Brain microvascular endothelial cell (primary cell): ENCODE results near the gene AREG.

Experiments used
- DNase-seq: peaks from one replicate; pipeline ENCODE4 v3.0.0-alpha.2; 2020
- H3K27ac ChIP-seq: fragments of 250-450 bp; sonication (Bioruptor Pico); 2 replicates; pipeline ENCODE4 v1.5.1; 2020; ENCODE audit warnings: mild to moderate bottlenecking, moderate library complexity
- H3K27me3 ChIP-seq: fragments of 250-450 bp; sonication (Bioruptor Pico); replicated peaks from 2 replicates; pipeline ENCODE4 v1.5.1; 2020; ENCODE audit warnings: mild to moderate bottlenecking
- H3K36me3 ChIP-seq: fragments of 250-450 bp; sonication (Bioruptor Pico); replicated peaks from 2 replicates; pipeline ENCODE4 v1.5.1; 2020; ENCODE audit warnings: mild to moderate bottlenecking
- H3K4me3 ChIP-seq: 2 replicates; pipeline ENCODE4 v1.5.1; 2011; ENCODE audit warnings: low read depth, mild to moderate bottlenecking, control low read depth, low read length, moderate library complexity
- in situ Hi-C: cut with HindIII; loops from 2 replicates; pipeline ENCODE4 v1.10.0; 2017; ENCODE audit warnings: low sequenced_read_pairs, low pct_ligation_motif_present
- TF ChIP-seq, protein P1 (sequence below): IDR thresholded peaks from 2 replicates; pipeline ENCODE4 v1.5.1; 2011; ENCODE audit warnings: low read depth, mild to moderate bottlenecking, moderate library complexity, low read length, control low read depth, inconsistent platforms; ENCODE audit errors: missing control alignments

Gene AREG

DNA sequence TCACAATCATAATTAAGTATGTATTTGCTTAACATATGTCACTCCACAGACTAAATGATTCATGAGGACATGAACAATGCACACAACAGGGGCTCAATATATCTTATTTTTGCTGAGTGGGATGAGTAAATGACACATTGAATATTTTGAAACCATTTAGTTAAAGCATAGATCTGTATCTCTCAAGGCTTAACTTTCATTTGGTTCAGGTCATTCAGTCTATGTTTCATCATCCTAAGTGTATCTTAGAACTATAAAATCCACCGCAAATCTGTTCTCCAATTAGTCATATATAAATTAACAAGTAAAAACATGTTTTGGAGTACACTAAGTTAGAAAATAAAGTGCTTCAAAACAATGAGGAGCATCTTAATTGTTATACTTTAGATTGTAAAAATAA, 45.8 kb downstream of the AREG start:
- H3K36me3 ChIP-seq, result no peaks in the 10 kb centered on the region
- no peaks in the 10 kb centered on the region for H3K27me3 ChIP-seq
- no peak for DNase-seq
- TF ChIP-seq, protein P1, sequence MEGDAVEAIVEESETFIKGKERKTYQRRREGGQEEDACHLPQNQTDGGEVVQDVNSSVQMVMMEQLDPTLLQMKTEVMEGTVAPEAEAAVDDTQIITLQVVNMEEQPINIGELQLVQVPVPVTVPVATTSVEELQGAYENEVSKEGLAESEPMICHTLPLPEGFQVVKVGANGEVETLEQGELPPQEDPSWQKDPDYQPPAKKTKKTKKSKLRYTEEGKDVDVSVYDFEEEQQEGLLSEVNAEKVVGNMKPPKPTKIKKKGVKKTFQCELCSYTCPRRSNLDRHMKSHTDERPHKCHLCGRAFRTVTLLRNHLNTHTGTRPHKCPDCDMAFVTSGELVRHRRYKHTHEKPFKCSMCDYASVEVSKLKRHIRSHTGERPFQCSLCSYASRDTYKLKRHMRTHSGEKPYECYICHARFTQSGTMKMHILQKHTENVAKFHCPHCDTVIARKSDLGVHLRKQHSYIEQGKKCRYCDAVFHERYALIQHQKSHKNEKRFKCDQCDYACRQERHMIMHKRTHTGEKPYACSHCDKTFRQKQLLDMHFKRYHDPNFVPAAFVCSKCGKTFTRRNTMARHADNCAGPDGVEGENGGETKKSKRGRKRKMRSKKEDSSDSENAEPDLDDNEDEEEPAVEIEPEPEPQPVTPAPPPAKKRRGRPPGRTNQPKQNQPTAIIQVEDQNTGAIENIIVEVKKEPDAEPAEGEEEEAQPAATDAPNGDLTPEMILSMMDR, result no peak
- in situ Hi-C loops, result no loop called here
- H3K27ac ChIP-seq, result no peak overlapping the region
- H3K4me3 ChIP-seq, result no peak overlapping the region

DNA sequence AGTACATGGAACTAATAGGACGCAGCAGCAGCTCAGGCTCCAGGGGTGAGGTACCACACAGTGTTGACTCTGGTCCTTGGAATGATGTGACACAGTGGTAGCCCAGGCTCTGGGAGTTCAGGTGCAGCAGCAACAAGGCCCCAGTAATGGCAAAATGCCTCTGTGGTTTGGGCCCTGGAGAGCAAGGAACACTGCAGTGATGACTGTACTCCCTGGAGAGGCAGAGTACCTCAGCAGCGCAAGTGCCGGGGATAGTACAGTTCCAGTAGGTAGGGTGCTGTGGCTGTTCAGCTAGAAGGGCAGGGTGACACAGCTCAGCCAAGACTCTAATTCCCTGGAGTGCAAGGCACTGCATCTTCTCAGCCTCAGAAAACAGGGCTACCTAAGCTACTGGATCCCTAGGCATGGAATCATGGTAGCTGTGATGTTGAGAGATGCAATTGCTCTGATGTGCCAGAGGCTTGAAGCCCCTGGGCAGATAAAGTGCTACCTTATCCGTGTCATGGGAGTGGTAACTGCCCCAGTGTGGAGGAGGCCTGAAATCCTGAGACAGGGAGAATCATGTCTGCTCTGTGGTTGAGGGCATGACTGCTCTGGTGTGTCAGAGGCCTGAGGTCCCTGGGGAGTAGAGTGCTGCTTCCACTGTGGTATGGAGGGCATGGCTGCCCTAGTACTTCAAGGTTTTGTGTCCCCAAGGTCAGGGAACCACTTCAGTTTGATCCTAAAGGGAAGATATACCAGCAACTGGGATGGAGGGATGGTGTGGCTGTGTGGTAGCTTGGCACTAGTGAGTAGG, 55.2 kb downstream of the AREG start:
- H3K4me3 ChIP-seq, result no peak overlapping the region
- no peak overlapping the region for H3K27ac ChIP-seq

DNA sequence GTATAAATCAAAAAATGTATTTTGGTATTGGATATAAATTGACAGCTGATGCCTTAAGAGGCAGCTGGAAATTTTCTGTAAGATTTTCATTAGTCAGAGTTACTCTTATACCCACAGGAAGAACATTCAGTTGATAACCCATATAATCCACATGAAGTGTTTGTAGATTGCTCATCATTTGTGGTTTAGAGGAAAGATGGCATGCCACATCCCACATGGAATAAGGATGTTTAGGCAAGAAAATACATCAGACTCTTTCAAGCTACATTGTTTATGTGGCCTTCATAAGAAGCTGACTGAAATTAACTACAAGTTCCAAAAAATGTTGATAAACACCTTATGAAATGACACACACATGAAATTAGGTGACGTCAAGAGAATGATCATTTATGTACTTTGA, 56.6 kb downstream of the AREG start:
- H3K27me3 ChIP-seq, result no peaks in the 10 kb centered on the region
- TF ChIP-seq, protein P1, result no peak
- peak overlapping the region; percentile 60 for H3K27ac ChIP-seq
- H3K36me3 ChIP-seq, result no peaks in the 10 kb centered on the region
- in situ Hi-C loops, result no loop called here
- H3K4me3 ChIP-seq, result no peak overlapping the region
- peak; percentile 77 for DNase-seq

More for the DNA sequence above, 55.2 kb downstream of the AREG start:
- H3K36me3 ChIP-seq, result no peaks in the 10 kb centered on the region
- DNase-seq, result peak; percentile 55
- no peaks in the 10 kb centered on the region for H3K27me3 ChIP-seq
- in situ Hi-C loops, result no loop called here
- TF ChIP-seq, protein P1, result no peak

DNA sequence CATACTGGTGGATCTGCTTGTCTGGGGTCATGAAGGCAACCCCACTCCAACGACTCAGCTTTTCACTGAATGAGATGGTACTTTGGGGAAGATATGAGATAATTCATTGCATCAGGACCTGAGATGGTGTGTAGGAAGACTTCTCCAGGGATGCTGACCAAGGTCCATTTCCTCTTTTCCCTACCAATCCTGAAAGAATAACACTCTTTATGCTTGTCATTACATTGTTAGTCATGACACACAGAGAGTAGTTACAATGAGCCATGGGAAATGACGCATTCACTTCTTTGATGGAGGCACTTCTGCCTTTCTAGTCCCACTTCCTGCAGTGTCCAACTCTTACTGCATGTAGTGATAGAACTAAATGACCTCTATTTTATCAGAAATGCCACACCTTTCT, 58.6 kb downstream of the AREG start:
- TF ChIP-seq, protein P1, result no peak
- in situ Hi-C loops, result no loop called here
- Histone ChIP-seq H3K36me3 (no peaks in the 10 kb centered on the region), H3K4me3 (no peak overlapping the region), H3K27me3 (no peaks in the 10 kb centered on the region), H3K27ac (peak overlapping the region; percentile 84)
- peak; percentile 79 for DNase-seq

DNA sequence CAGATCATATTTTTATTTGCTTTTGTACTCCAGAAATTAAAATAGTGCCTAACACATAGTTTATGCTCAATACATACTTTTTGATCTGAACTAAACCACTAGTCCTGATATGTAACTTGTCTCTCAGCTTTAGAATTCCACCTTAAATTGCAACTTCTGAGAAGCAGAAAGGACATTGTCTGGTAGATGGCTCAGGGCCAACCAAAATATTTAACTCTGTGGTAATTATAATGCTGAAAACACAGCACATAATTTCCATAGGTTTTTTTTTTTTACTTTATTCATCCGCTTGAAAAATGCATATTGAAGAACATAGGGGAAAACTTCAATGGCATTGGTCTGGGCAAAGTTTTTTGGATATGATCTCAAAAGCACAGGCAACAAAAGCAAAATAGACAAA, 59.3 kb downstream of the AREG start:
- TF ChIP-seq, protein P1, result no peak
- Histone ChIP-seq H3K4me3 (no peak overlapping the region), H3K36me3 (no peaks in the 10 kb centered on the region), H3K27ac (peak overlapping the region; percentile 84), H3K27me3 (no peaks in the 10 kb centered on the region)
- DNase-seq, result peak; percentile 63
- in situ Hi-C loops, result no loop called here
